ENCODE results near the gene TARBP1.

Gene TARBP1

DNA sequence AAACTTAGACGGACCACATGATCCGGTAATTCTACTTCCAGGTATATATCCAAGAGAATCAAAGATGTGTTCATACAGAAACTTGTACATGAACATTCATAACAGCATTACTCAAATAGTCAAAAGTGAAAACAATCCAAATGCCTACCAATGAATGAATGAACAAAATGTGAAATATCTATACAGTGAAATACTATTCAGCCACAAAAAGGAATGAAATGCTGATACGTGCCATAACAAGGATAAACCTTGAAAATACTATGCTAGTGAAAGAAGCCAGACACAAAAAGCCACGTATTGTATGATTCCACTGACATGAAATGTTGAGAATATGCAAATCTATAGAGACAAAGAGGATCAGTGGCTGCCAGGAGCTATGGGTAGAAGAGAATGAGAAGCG, 18.3 kb downstream of the TARBP1 start:
- Histone ChIP-seq H3K4me1 (ENCODE audit: control insufficient read depth, insufficient read depth, low read length) (no peaks in the 10 kb centered on the region), H3K27ac (ENCODE audit: low read depth, low read length) (no peak overlapping the region), H3K27me3 (ENCODE audit: control insufficient read depth, insufficient read depth, low read length) (no peaks in the 10 kb centered on the region), H3K9me3 (ENCODE audit: control insufficient read depth, insufficient read depth, low read depth, low read length) (no peaks in the 10 kb centered on the region), H3K9ac (ENCODE audit: low read length) (no peak overlapping the region), H3K4me3 (ENCODE audit: low read depth, low read length) (no peak overlapping the region), H3K36me3 (ENCODE audit: control insufficient read depth, insufficient read depth, low read length) (peaks cover 38% of the 10 kb centered on the region)

DNA sequence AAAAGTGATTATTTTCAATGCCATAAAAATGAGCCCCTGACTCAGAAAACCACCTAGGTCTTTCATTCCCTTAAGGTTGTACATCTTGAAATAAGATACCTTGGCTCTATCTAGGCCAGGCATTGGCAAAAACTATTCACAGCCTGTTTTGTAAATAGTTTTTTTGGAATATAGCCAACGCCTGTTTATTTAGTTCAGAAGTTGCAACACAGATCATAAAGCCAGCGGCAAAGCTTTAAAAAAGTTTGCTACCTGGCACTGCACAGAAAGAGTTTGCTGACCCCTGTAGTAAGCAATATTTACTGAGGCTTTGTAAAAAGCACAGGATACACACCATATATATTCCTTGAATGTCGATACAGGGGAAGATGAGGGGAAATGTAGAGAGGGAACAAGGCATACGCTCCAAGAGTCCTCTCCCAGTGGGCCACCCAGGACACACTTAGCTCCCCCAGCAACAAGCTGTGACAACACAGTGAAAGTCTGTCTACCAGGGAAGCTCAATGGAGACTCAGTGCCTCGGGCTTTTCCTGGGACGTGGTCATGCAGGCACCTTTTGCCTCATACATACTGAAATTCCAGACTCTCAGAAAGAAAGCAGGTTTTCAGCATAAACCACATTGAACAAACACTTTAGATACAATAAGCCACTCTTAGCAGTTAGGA, 20.5 kb downstream of the TARBP1 start:
- Histone ChIP-seq H3K27me3 (ENCODE audit: control insufficient read depth, insufficient read depth, low read length) (no peaks in the 10 kb centered on the region), H3K9ac (ENCODE audit: low read length) (no peak overlapping the region), H3K4me1 (ENCODE audit: control insufficient read depth, insufficient read depth, low read length) (no peaks in the 10 kb centered on the region), H3K27ac (ENCODE audit: low read depth, low read length) (no peak overlapping the region), H3K4me3 (ENCODE audit: low read depth, low read length) (no peak overlapping the region), H3K36me3 (ENCODE audit: control insufficient read depth, insufficient read depth, low read length) (peaks cover 24% of the 10 kb centered on the region), H3K9me3 (ENCODE audit: control insufficient read depth, insufficient read depth, low read depth, low read length) (no peaks in the 10 kb centered on the region)

DNA sequence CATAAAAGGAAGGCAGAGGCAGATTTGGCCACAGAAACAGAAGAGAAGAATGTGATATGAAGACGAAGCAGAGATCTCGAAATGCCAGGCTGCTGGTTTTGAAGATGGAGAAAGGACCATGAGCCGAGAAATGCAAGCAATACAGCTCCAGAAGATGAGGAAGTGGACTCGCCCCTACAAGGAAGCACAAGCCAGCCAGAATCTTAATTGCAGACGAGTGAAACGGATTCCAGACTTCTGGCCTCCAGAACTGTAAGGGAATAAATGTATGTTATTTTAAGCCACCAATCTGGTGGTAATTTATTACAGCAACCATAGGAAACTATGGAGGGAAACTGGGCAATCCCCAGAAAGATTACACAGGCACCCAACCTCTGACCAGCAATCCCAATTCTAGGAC, 24.1 kb downstream of the TARBP1 start:
- Histone ChIP-seq H3K27me3 (ENCODE audit: control insufficient read depth, insufficient read depth, low read length) (no peaks in the 10 kb centered on the region), H3K4me1 (ENCODE audit: control insufficient read depth, insufficient read depth, low read length) (no peaks in the 10 kb centered on the region), H3K27ac (ENCODE audit: low read depth, low read length) (no peak overlapping the region), H3K9ac (ENCODE audit: low read length) (no peak overlapping the region), H3K9me3 (ENCODE audit: control insufficient read depth, insufficient read depth, low read depth, low read length) (no peaks in the 10 kb centered on the region), H3K36me3 (ENCODE audit: control insufficient read depth, insufficient read depth, low read length) (peaks cover 22% of the 10 kb centered on the region), H3K4me3 (ENCODE audit: low read depth, low read length) (no peak overlapping the region)

DNA sequence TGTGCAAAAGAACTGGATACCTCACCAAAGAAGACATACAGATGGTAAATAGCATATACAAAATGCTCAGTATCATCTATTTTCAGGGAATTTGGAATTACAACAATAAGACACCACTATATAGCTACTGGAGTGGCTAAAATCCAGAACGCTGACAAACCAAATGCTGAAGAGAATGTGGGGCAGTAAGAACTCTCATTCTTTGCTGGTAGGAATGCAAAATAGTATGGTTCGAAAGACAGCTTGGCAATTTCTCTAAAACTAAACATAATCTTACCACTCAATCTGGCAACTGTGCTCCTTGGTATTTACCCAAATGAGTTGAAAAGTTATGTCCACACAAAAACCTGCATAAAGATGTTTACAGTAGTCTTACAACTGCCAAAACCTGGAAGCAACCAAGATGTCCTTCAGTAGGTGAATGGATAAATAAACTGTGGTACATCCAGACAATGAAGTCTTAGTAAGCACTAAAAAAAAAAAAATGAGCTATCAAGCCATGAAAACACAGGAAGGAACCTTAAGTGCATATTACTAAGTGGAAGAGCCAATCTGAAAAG, 26.5 kb downstream of the TARBP1 start:
- no peak overlapping the region for H3K4me3 ChIP-seq (ENCODE audit: low read depth, low read length)
- no peaks in the 10 kb centered on the region for H3K4me1 ChIP-seq (ENCODE audit: control insufficient read depth, insufficient read depth, low read length)
- peaks cover 29% of the 10 kb centered on the region for H3K36me3 ChIP-seq (ENCODE audit: control insufficient read depth, insufficient read depth, low read length)
- H3K9ac ChIP-seq (ENCODE audit: low read length), result no peak overlapping the region
- no peak overlapping the region for H3K27ac ChIP-seq (ENCODE audit: low read depth, low read length)
- H3K9me3 ChIP-seq (ENCODE audit: control insufficient read depth, insufficient read depth, low read depth, low read length), result no peaks in the 10 kb centered on the region
- H3K27me3 ChIP-seq (ENCODE audit: control insufficient read depth, insufficient read depth, low read length), result no peaks in the 10 kb centered on the region

DNA sequence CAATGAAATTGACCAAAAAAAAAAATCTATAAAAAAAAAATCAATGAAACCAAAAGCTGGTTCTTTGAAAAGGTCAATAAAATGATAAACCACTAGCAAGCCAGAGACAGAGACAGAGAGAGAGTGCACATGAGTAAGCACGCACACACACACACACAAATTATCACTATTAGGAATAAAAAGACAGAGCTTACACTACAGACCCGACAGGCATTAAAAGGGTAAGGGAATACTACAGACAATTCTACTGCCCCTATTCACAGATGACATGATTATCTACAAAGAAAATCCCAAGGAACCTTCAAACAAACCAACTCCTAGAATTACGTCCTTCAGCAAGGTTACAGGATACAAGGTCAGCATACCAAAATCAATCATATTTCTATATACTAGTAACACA, 38.6 kb downstream of the TARBP1 start:
- Histone ChIP-seq H3K27ac (ENCODE audit: low read depth, low read length) (no peak overlapping the region), H3K9ac (ENCODE audit: low read length) (no peak overlapping the region), H3K27me3 (ENCODE audit: control insufficient read depth, insufficient read depth, low read length) (no peaks in the 10 kb centered on the region), H3K4me1 (ENCODE audit: control insufficient read depth, insufficient read depth, low read length) (no peaks in the 10 kb centered on the region), H3K9me3 (ENCODE audit: control insufficient read depth, insufficient read depth, low read depth, low read length) (peaks cover 3% of the 10 kb centered on the region; the same call in 1 of the 2 replicates), H3K4me3 (ENCODE audit: low read depth, low read length) (no peak overlapping the region), H3K36me3 (ENCODE audit: control insufficient read depth, insufficient read depth, low read length) (peaks cover 41% of the 10 kb centered on the region)

DNA sequence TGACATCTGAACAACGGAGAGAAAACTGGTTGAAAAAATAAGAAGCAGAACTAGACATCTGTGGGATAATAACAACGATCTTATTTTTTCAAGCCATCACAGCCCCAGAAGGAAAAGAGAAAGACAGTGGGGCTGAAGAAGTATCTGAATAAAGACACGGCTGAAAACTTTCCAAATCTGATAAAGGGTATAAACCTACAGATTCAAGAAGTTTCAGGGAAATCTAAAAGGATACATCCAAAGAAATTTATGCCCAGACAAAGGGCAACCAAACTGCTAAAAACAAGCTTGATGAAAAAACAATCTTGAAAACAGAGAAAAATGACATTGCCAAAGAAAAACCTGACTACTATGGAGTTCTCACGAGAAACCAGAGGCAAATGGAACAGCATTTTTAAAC, 40.4 kb downstream of the TARBP1 start:
- peaks cover 32% of the 10 kb centered on the region for H3K36me3 ChIP-seq (ENCODE audit: control insufficient read depth, insufficient read depth, low read length)
- peaks cover 3% of the 10 kb centered on the region; the same call in 1 of the 2 replicates for H3K9me3 ChIP-seq (ENCODE audit: control insufficient read depth, insufficient read depth, low read depth, low read length)
- no peaks in the 10 kb centered on the region for H3K4me1 ChIP-seq (ENCODE audit: control insufficient read depth, insufficient read depth, low read length)
- H3K9ac ChIP-seq (ENCODE audit: low read length), result no peak overlapping the region
- no peak overlapping the region for H3K27ac ChIP-seq (ENCODE audit: low read depth, low read length)
- no peak overlapping the region for H3K4me3 ChIP-seq (ENCODE audit: low read depth, low read length)
- H3K27me3 ChIP-seq (ENCODE audit: control insufficient read depth, insufficient read depth, low read length), result no peaks in the 10 kb centered on the region

DNA sequence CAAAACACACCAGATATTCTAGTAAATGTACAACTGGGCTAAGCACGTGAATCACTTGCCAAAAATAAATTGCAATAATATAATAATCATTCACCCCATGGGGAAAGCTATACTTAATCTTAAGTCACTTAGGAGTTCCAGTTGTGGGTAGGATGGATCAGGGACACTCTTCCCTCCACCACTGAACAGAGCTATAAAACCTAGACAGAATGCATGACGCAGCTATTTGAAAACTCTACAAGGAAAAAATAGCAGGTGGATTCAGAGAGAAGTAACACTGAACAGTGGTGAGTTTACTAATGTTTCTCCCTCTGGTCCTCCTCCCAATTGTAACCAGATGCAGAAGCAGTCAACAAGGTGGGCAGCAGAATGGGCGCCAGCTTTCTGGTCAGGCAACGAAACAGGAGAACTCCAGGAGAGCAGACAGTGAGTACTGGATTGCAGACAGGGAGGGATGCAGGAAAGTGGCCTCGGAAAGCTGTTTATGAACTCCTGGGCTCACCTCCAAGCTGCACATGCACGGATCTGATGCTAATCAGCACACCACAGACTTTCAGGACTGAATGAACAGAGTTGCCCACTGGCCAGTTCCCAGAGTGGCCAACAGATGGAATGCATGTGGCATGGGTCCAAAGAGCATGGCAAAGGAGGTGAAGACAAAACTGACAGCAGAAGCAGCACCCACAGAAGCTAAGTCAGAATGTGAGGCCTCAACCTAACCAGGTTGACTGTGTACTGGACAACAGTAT, 41.4 kb downstream of the TARBP1 start:
- H3K27me3 ChIP-seq (ENCODE audit: control insufficient read depth, insufficient read depth, low read length), result no peaks in the 10 kb centered on the region
- H3K4me1 ChIP-seq (ENCODE audit: control insufficient read depth, insufficient read depth, low read length), result no peaks in the 10 kb centered on the region
- peaks cover 35% of the 10 kb centered on the region for H3K36me3 ChIP-seq (ENCODE audit: control insufficient read depth, insufficient read depth, low read length)
- H3K27ac ChIP-seq (ENCODE audit: low read depth, low read length), result no peak overlapping the region
- no peak overlapping the region for H3K9ac ChIP-seq (ENCODE audit: low read length)
- no peak overlapping the region for H3K4me3 ChIP-seq (ENCODE audit: low read depth, low read length)
- peaks cover 3% of the 10 kb centered on the region; the same call in 1 of the 2 replicates for H3K9me3 ChIP-seq (ENCODE audit: control insufficient read depth, insufficient read depth, low read depth, low read length)

DNA sequence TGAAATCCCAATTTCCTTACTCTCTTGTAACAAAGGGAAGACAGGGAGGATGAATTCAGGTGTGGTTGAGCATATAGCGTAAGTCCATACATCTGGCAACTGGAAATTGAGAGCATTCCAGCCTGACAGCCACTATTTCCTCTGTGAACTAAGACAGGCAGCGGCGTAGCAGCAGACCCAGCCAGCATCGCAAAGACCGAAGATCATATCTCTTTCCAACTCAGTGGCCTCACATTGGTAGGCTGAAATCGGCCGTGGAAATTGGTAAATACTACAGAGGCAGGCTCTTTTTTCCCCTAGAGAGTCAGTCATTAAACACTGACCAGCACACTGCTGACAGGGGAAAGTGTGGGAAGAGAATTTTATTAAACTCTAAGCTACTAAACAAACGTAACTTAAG, 43.4 kb downstream of the TARBP1 start:
- no peak overlapping the region for H3K27ac ChIP-seq (ENCODE audit: low read depth, low read length)
- no peak overlapping the region for H3K9ac ChIP-seq (ENCODE audit: low read length)
- no peak overlapping the region for H3K4me3 ChIP-seq (ENCODE audit: low read depth, low read length)
- H3K4me1 ChIP-seq (ENCODE audit: control insufficient read depth, insufficient read depth, low read length), result no peaks in the 10 kb centered on the region
- peaks cover 39% of the 10 kb centered on the region for H3K36me3 ChIP-seq (ENCODE audit: control insufficient read depth, insufficient read depth, low read length)
- H3K9me3 ChIP-seq (ENCODE audit: control insufficient read depth, insufficient read depth, low read depth, low read length), result peaks cover 3% of the 10 kb centered on the region; the same call in 1 of the 2 replicates
- H3K27me3 ChIP-seq (ENCODE audit: control insufficient read depth, insufficient read depth, low read length), result no peaks in the 10 kb centered on the region

DNA sequence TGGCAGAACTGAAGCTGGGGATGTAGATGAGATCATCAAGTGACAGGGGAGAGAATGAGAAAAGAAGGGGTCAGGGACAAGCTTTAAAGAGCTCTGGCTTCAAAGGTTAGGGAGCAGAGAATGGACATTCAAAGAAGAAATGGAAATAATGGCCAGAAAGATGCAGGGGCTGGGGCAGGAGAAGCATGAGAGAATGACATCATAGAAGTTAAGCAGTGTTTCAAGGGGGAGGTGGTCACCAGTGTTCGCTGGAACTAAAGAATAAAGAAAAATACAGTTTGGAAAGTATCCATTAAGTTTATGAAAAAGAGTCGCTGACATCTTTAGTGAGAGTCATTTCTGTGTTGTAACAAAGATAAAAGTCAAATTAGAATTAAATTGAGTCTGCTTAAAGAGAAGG, 44.3 kb downstream of the TARBP1 start:
- Histone ChIP-seq H3K27me3 (ENCODE audit: control insufficient read depth, insufficient read depth, low read length) (no peaks in the 10 kb centered on the region), H3K27ac (ENCODE audit: low read depth, low read length) (no peak overlapping the region), H3K4me1 (ENCODE audit: control insufficient read depth, insufficient read depth, low read length) (no peaks in the 10 kb centered on the region), H3K9ac (ENCODE audit: low read length) (no peak overlapping the region), H3K9me3 (ENCODE audit: control insufficient read depth, insufficient read depth, low read depth, low read length) (no peaks in the 10 kb centered on the region; the same call in 1 of the 2 replicates), H3K36me3 (ENCODE audit: control insufficient read depth, insufficient read depth, low read length) (peaks cover 44% of the 10 kb centered on the region), H3K4me3 (ENCODE audit: low read depth, low read length) (no peak overlapping the region)

DNA sequence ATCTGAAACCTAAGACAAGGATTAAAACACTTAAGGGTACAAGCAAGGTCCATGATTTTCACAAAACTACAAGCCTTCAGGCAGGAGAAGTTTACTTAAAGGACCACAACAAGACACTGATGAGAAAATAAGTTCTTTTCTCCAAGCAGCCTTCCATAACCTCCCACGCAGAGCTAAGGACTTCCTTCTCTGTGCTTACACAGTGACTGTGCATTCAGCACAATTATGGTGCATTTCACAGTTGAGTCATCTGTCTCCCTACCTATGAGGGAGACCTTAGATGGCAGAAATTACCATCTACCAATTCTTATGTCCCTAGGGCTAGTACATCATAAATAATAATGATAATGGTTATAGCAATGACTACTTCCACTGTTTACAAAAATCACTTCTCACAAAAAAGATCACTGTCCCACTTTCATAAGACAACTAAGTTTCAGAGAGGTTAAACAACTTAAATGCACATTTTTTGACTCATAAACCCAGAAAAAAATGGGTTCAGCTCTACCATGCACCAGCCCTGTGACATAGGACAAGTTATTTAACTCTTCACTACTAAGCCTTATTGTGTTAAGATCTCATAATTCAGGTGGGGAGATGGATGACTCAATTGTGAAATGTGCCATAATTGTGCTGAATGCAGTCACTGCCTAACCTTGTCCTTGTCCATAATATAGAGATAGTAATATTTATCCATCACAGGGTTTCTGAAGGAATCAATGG, 45.3 kb downstream of the TARBP1 start:
- no peak overlapping the region for H3K27ac ChIP-seq (ENCODE audit: low read depth, low read length)
- no peaks in the 10 kb centered on the region for H3K27me3 ChIP-seq (ENCODE audit: control insufficient read depth, insufficient read depth, low read length)
- H3K4me1 ChIP-seq (ENCODE audit: control insufficient read depth, insufficient read depth, low read length), result no peaks in the 10 kb centered on the region
- no peak overlapping the region for H3K9ac ChIP-seq (ENCODE audit: low read length)
- H3K4me3 ChIP-seq (ENCODE audit: low read depth, low read length), result no peak overlapping the region
- H3K36me3 ChIP-seq (ENCODE audit: control insufficient read depth, insufficient read depth, low read length), result peaks cover 53% of the 10 kb centered on the region
- H3K9me3 ChIP-seq (ENCODE audit: control insufficient read depth, insufficient read depth, low read depth, low read length), result no peaks in the 10 kb centered on the region; the same call in 1 of the 2 replicates

DNA sequence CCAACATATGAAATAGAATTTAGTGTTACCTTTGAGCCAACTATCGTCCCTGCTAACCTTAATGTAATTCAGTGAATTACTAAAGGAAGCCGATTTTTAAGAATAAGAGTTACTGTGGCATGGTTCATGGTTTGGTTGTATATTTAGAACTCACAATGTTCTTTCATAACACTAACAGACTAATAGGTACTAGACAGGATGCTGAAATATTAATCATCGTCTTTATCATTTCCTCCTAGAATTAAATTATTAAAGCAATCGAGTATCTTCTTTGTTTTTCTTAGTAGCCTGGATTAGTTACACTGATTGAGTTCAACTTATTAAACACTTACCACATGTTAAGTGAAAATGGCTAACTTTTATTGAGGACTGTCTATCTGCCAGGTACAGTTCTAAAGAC, 47.7 kb downstream of the TARBP1 start:
- Histone ChIP-seq H3K9me3 (ENCODE audit: control insufficient read depth, insufficient read depth, low read depth, low read length) (no peaks in the 10 kb centered on the region), H3K9ac (ENCODE audit: low read length) (no peak overlapping the region), H3K4me1 (ENCODE audit: control insufficient read depth, insufficient read depth, low read length) (no peaks in the 10 kb centered on the region), H3K27me3 (ENCODE audit: control insufficient read depth, insufficient read depth, low read length) (no peaks in the 10 kb centered on the region), H3K4me3 (ENCODE audit: low read depth, low read length) (no peak overlapping the region), H3K27ac (ENCODE audit: low read depth, low read length) (no peak overlapping the region), H3K36me3 (ENCODE audit: control insufficient read depth, insufficient read depth, low read length) (peaks cover 55% of the 10 kb centered on the region)
